CD14-positive monocyte (primary cell): ENCODE data around the gene PLCXD3. TPM values are rescaled to one million over a fixed set of nuclear protein-coding genes. Genes with fewer than 3 reads are reported as not detected.

ENCODE experiments used
- DNase-seq, 3 donors: peaks; one replicate each; pipeline ENCODE4 v3.0.0-alpha.2; 2011 to 2022
- H2AFZ ChIP-seq: 2 replicates; pipeline ENCODE4 v1.6.0; 2012; ENCODE audit warnings: mild to moderate bottlenecking, low read depth, low read length, inconsistent platforms; ENCODE audit not compliant: insufficient read depth, poor library complexity, severe bottlenecking
- H3K27ac ChIP-seq, 2 donors: 1 replicate in 1 of 2; 2 replicates in 1 of 2; pipeline ENCODE4 v1.5.1; 2012 to 2013; ENCODE audit warnings: low read length in 2 of 2, control low read depth in 1 of 2, inconsistent platforms in 1 of 2, low read depth in 1 of 2, mild to moderate bottlenecking in 1 of 2
- H3K27me3 ChIP-seq, 2 donors: one replicate each; pipeline versions ENCODE4 v1.6.0 to v1.6.1; 2011 to 2013; ENCODE audit warnings: low read length in 2 of 2; ENCODE audit not compliant: control insufficient read depth in 2 of 2, insufficient read depth in 2 of 2
- H3K36me3 ChIP-seq, 2 donors: replicated peaks in 1 of 2; 1 replicate in 1 of 2; 2 replicates in 1 of 2; pipeline versions ENCODE4 v1.5.1 to v1.6.1; 2012 to 2013; ENCODE audit warnings: low read length in 2 of 2, control low read depth in 1 of 2, inconsistent platforms in 1 of 2, mild to moderate bottlenecking in 1 of 2; ENCODE audit not compliant: insufficient read depth in 2 of 2, control insufficient read depth in 1 of 2
- H3K4me1 ChIP-seq, 2 donors: 1 replicate in 1 of 2; 2 replicates in 1 of 2; pipeline versions ENCODE4 v1.5.1 to v1.6.1; 2012 to 2013; ENCODE audit warnings: low read length in 2 of 2, control low read depth in 1 of 2, inconsistent platforms in 1 of 2, mild to moderate bottlenecking in 1 of 2, moderate library complexity in 1 of 2; ENCODE audit not compliant: insufficient read depth in 2 of 2, control insufficient read depth in 1 of 2
- H3K4me2 ChIP-seq: replicated peaks from 2 replicates; pipeline ENCODE3; 2012; ENCODE audit warnings: low read length, moderate library complexity, mild to moderate bottlenecking; ENCODE audit not compliant: poor library complexity, severe bottlenecking; ENCODE audit errors: extremely low read depth
- H3K4me3 ChIP-seq, 3 experiments: fragments of 200-600 bp in 1 of 3; sonication (generic) in 1 of 3; replicated peaks in 1 of 3; 1 replicate in 2 of 3; 2 replicates in 1 of 3; pipeline ENCODE4 v1.5.1; 2011 to 2013; ENCODE audit warnings: low read length in 3 of 3, mild to moderate bottlenecking in 3 of 3, control low read depth in 2 of 3, low read depth in 2 of 3, inconsistent platforms in 1 of 3, moderate library complexity in 1 of 3
- H3K79me2 ChIP-seq: 2 replicates; pipeline ENCODE4 v1.6.0; 2012; ENCODE audit warnings: mild to moderate bottlenecking, control low read depth, inconsistent platforms, low read length, moderate library complexity; ENCODE audit not compliant: insufficient read depth
- H3K9ac ChIP-seq: 2 replicates; pipeline ENCODE4 v1.6.0; 2017; ENCODE audit warnings: low read length, mild to moderate bottlenecking; ENCODE audit not compliant: insufficient read depth, poor library complexity, severe bottlenecking
- H3K9me3 ChIP-seq, 2 donors: replicated peaks in 1 of 2; 1 replicate in 1 of 2; 2 replicates in 1 of 2; pipeline versions ENCODE4 v1.5.1 to v1.6.1; 2012 to 2013; ENCODE audit warnings: low read length in 2 of 2, control low read depth in 1 of 2; ENCODE audit not compliant: control insufficient read depth in 1 of 2, insufficient read depth in 1 of 2
- H4K20me1 ChIP-seq: 2 replicates; pipeline ENCODE4 v1.6.0; 2012; ENCODE audit warnings: mild to moderate bottlenecking, low read length, control low read depth, moderate library complexity; ENCODE audit not compliant: insufficient read depth
- H3K27ac Mint-ChIP-seq, 7 donors: one replicate each; pipeline ENCODE4 v1.8.0; 2020; ENCODE audit warnings: mild to moderate bottlenecking in 7 of 7, mixed read lengths in 7 of 7, moderate library complexity in 6 of 7, inconsistent platforms in 2 of 7
- H3K27me3 Mint-ChIP-seq, 3 donors: one replicate each; pipeline ENCODE4 v1.8.0; 2021 to 2022; ENCODE audit warnings: low read depth in 3 of 3, mild to moderate bottlenecking in 3 of 3, mixed read lengths in 3 of 3, moderate library complexity in 3 of 3, inconsistent platforms in 1 of 3
- H3K36me3 Mint-ChIP-seq, 2 donors: one replicate each; pipeline ENCODE4 v1.8.0; 2020; ENCODE audit warnings: mixed read lengths in 2 of 2, inconsistent platforms in 1 of 2, mild to moderate bottlenecking in 1 of 2
- H3K4me1 Mint-ChIP-seq: one replicate; pipeline ENCODE4 v1.8.0; 2020; ENCODE audit warnings: mild to moderate bottlenecking, mixed read lengths
- H3K4me3 Mint-ChIP-seq, 2 donors: one replicate each; pipeline ENCODE4 v1.8.0; 2020; ENCODE audit warnings: mild to moderate bottlenecking in 2 of 2, mixed read lengths in 2 of 2, moderate library complexity in 1 of 2
- H3K9me3 Mint-ChIP-seq, 7 donors: one replicate each; pipeline ENCODE4 v1.8.0; 2020 to 2022; ENCODE audit warnings: mixed read lengths in 7 of 7, mild to moderate bottlenecking in 6 of 7, moderate library complexity in 6 of 7, inconsistent platforms in 2 of 7
- CTCF ChIP-seq: fragments of 200-600 bp; IDR thresholded peaks from one replicate; pipeline ENCODE4 v1.8.0; 2022; ENCODE audit warnings: antibody characterized with exemption, mild to moderate bottlenecking
- WGBS: methylation state at CpG from one replicate; pipeline ENCODE4 v1.1.5; 2013; ENCODE audit warnings: missing lambda C conversion rate; ENCODE audit not compliant: insufficient coverage; 5-methylcytosine and 5-hydroxymethylcytosine counted together
- intact Hi-C, 2 donors: fragments of 100-400 bp; cut with micrococcal nuclease; formaldehyde crosslinking; loops; one replicate each; pipeline versions ENCODE4 v1.15.0 to v1.15.1; 2023
- polyA plus RNA-seq, 3 donors: library from polyadenylated mRNA; depleted of rRNA in 1 of 3; unstranded in 2 of 3; stranded (reverse) in 1 of 3; fragments of 300-500 nt in 2 of 3; fragments of >200 nt in 1 of 3; fragmentation: Illumina TruSeq in 2 of 3; gene quantifications; 1 replicate in 2 of 3; 2 replicates in 1 of 3; pipeline ENCODE4 v1.2.3, GENCODE V29; 2012 to 2021

PLCXD3 gene
- polyA plus RNA-seq, 3 donors, result not detected

DNA sequence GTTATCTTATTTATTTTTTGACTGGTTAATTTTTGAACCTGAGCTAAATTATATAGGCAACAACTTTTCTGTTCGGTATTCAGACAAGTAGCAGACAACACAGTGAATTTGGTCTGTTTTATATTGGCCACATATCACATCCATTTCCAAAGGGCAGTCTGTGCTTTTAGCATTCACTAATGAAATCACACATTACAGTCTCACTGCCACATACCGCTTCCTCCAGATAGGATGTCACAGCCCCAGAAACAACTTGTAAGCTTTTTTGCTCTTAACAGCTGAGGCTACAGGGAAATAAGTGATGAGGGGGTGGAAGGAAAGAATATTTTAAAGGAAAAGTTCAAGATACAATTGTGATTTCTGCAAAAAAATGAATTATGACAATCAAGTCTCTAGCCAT, 140.6 kb downstream of the PLCXD3 start:
- no CpG with 5 or more reads among the region's 2 CpGs for WGBS
- Mint-ChIP-seq H3K27ac (no peak overlapping the region), H3K36me3 (no peaks in the 10 kb centered on the region), H3K4me3 (no peak overlapping the region), H3K4me1 (no peaks in the 10 kb centered on the region), H3K27me3 (no peaks in the 10 kb centered on the region), H3K9me3 (peaks cover 0 to 7% (median 3%) of the 10 kb centered on the region in 7 donors)
- intact Hi-C loops, result no loop called here
- H3K27me3 ChIP-seq, result no peaks in the 10 kb centered on the region
- H3K9me3 ChIP-seq, result no peaks in the 10 kb centered on the region
- no peaks in the 10 kb centered on the region for H3K36me3 ChIP-seq
- no peak for TF ChIP-seq CTCF
- H3K4me3 ChIP-seq, result no peak overlapping the region
- no peak overlapping the region for H3K27ac ChIP-seq
- H3K79me2 ChIP-seq, result no peaks in the 10 kb centered on the region
- H3K4me2 ChIP-seq, result no peak overlapping the region
- no peaks in the 10 kb centered on the region for H3K4me1 ChIP-seq
- H4K20me1 ChIP-seq, result no peaks in the 10 kb centered on the region
- H3K9ac ChIP-seq, result no peak overlapping the region
- DNase-seq, result no peak
- H2AFZ ChIP-seq, result no peak overlapping the region

- H3K4me2 ChIP-seq, result no peak overlapping the region
- no peak overlapping the region for H3K4me3 ChIP-seq
- no peak for TF ChIP-seq CTCF
- no peaks in the 10 kb centered on the region for H3K36me3 Mint-ChIP-seq
- no peaks in the 10 kb centered on the region for H4K20me1 ChIP-seq
- no peak overlapping the region for H3K4me3 Mint-ChIP-seq
- no peaks in the 10 kb centered on the region for H3K9me3 ChIP-seq
- H3K27me3 Mint-ChIP-seq, result no peaks in the 10 kb centered on the region
- H3K9ac ChIP-seq, result no peak overlapping the region
- DNase-seq, result no peak
- H3K4me1 Mint-ChIP-seq, result no peaks in the 10 kb centered on the region
- no peak overlapping the region for H3K27ac Mint-ChIP-seq
- no peaks in the 10 kb centered on the region for H3K79me2 ChIP-seq
- H3K36me3 ChIP-seq, result no peaks in the 10 kb centered on the region
- intact Hi-C loops, result no loop called here
- no peaks in the 10 kb centered on the region for H3K4me1 ChIP-seq
- H2AFZ ChIP-seq, result no peak overlapping the region
- no peak overlapping the region for H3K27ac ChIP-seq
- H3K9me3 Mint-ChIP-seq, result peaks cover 0 to 3% (median 2%) of the 10 kb centered on the region in 7 donors
- H3K27me3 ChIP-seq, result no peaks in the 10 kb centered on the region
- WGBS, result no CpG with 5 or more reads among the region's 2 CpGs
These were observed 142.2 kb downstream of the PLCXD3 start for GRCh38 chr5:41368158-41368557.
